NOMO-1 treated with DMSO at 0.1 percent for 48 hours (cell line): ENCODE measurements around the gene NLK.
"Not testable (repeated sequence)": the region's sequence is repeated elsewhere in the genome, so short reads cannot be mapped to it uniquely, and the experiment has no call there.

ENCODE experiments used
- DNase-seq: peaks from one replicate; lab custom pipeline; 2025; ENCODE audit not compliant: unreplicated experiment; lab: John Stamatoyannopoulos, UW

The NLK gene

GRCh38 chr17:28228109-28228840 lies 185.8 kb downstream of the NLK start:
- DNase-seq: peak; percentile 28

DNA sequence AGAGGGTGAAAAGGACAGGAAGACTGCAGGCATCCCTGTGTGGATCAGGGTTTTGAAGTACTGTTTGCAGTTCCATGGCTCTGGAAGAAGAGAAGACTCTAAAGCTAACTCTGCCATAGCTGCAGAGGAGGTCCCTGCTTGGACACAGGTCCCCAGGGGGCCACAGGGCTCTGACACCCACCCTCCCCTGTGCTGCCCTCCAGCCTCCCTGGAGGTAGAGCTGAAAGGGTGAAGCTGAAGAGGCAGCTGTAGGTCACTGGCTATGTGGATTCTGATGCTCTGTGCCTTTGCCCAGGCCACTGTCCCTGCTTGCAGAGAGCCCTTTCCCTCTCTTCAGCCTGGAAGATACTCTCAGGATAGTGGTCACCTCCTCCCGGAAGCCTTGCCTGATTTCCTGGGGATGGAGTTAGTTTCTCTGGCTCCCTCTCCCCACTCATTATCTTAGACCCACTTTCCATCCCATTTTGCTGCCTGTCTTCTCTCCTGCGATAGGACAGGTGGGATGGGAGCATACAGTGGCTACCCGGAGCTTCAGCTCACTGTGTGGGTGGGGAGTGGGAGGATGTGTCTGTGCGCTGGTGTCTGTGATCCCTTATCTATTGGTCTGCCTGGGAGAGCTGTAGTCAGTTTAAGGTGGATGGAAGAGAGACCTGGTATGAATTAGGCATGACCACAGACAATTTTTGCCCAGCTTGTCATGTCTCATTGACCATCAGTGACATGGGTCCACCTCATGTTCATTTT lies 186.7 kb downstream of the NLK start:
- no peak for DNase-seq

DNA sequence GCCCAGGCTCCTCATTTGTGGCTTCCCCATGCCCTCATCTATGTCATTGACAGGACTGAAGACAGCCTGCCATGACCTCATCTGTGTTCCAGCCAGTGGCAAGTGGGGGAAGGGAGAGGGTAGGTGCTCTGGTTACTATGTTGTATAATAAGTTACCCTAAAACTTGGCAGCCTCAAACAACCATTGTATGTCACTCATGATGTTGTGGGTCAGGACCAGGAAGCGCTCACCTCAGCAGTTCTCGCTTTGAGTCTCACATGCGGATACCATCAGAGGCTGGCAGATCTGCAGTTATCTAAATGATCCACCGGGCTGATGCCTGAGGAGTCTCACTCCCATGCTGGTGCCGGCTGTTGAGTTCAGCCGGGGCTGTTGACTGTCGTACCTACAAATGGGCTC lies 187.5 kb downstream of the NLK start:
- DNase-seq: no peak

GRCh38 chr17:28230607-28231006 lies 188.1 kb downstream of the NLK start:
- DNase-seq: not testable (repeated sequence)

GRCh38 chr17:28231624-28232023 lies 189.1 kb downstream of the NLK start:
- not testable (repeated sequence) for DNase-seq

GRCh38 chr17:28232966-28233870 lies 190.7 kb downstream of the NLK start:
- DNase-seq: not testable (repeated sequence)

DNA sequence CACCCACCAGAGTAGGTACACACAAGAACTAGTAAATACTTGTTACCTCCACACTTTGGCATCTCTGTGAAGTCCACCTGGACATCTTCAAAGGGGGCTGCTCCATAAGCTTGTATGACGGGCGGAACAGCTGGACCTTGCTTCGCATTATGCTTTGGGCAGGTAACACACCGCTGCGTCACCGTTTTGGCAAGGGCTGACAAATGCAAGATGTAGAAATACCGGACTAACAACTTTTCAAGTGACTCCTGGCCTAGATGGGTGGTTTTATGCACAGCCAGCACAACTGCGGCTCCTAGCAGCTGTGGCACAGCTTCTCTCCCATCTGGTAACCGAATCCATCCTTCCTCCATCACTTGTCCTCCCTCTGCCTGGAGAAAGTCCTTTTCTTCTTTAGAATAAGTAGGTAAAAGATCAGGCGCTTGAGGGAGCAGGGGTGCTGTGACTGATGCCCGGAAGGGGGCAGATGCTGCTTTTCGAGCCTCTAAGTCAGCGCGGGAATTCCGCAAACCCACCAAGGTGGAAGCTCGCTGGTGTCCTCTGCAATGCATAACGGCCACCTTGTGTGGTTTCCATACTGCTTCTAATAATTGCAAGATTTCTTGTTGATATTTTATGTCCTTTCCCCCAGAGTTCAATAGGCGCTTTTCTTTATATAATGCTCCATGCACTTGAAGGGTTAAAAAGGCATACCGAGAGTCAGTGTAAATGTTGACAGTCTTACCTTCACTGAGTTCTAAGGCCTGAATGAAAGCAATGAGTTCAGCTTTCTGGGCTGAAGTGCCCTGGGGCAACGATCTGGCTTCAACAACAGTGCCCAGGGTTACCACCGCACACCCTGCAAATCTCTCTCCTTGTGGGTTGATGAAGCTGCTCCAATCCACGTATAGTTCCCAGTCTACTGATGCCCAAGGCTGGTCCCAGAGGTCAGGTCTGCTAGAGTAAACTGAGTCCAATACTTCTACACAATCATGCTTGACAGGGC lies 191.7 kb downstream of the NLK start:
- not testable (repeated sequence) for DNase-seq

DNA sequence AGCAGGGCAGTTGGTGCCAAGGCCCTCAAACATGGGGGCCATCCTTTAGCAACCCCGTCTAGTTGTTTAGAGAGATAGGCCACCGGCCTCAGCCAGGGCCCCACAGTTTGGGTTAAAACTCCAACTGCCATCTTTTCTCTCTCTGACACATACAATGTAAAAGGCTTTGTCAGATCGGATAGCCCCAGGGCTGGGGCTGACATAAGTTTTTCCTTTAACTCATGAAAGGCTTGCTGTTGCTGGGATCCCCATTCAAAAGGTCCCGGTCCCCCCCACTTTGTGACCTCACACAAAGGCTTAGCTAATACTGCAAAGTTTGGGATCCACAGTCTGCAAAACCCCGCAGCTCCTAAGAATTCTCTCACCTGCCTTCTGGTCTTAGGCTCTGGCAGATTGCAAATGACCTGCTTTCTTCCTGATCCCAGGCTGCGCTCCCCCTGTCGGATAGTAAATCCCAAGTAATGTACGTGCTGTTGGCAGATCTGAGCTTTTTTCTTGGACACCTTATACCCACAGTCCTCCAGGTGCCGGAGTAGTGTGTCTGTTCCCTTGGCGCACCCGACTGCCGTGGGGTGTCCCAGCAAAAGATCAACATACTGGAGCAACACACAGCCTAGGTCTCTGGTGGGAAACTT lies 192.7 kb downstream of the NLK start:
- DNase-seq: not testable (repeated sequence)

DNA sequence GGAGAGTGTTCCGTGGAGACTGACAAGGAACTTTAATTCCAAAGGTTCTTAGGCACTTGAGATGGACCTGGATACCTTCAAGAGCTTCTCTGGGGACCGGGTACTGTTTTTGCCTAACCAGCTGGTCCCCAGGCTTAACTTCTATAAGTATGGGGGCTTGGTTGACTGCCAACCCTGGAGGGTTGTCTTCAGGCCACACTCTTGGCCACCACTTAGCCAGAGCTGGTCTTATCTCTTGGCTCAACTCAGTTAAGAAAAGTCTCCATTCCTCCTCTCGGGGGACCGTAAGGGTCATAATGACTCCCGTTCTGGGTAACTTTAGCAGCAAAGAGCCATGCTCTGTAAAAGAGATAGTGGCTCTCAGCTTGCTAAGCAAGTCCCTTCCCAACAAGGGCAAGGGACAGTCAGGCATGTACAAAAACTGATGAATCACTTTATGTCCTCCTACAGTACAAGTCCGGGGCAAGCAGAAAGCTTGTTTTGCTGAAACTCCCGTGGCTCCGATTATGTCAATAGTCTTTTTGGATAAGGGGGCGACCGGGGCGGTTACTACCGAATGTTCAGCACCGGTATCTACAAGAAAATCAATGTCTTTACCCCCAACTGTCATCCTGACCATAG lies 193.7 kb downstream of the NLK start:
- DNase-seq: not testable (repeated sequence)

DNA sequence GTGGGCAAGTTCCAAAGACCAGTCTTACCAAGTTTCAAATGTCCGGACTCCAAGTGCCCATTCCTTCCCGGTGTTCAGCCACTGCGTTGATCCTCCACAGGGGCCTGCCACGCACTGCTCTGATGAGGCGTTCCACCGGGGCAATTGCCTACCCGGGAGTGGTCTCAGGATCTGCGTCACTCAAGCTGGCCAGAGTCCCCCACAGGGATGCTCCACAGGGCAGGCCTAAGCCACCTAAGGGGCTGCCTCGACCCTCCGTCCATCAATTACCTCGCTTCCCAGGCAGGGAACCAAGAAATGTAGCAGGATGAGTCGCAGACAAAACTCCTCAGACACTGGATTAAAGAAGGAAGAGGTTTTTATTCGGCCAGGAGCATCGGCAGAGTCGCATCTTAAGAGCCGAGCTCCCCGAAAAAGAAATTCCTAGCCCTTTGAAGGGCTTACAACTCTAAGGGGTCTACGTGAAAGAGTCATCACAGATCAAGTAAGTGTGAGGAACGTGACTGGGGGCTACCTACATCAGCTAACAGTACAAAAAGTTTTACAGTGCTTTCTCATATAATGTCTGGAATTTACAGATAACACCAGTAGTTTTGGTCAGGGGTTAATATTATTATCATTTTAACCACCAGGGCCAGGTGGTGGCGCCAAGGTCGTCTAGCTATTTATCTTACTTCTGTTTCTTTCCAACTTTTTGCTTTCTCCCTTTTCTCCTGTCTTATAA lies 196.2 kb downstream of the NLK start:
- not testable (repeated sequence) for DNase-seq

- DNase-seq: no peak
Measured at GRCh38 chr17:28239271-28239624, 196.8 kb downstream of the NLK start.

DNA sequence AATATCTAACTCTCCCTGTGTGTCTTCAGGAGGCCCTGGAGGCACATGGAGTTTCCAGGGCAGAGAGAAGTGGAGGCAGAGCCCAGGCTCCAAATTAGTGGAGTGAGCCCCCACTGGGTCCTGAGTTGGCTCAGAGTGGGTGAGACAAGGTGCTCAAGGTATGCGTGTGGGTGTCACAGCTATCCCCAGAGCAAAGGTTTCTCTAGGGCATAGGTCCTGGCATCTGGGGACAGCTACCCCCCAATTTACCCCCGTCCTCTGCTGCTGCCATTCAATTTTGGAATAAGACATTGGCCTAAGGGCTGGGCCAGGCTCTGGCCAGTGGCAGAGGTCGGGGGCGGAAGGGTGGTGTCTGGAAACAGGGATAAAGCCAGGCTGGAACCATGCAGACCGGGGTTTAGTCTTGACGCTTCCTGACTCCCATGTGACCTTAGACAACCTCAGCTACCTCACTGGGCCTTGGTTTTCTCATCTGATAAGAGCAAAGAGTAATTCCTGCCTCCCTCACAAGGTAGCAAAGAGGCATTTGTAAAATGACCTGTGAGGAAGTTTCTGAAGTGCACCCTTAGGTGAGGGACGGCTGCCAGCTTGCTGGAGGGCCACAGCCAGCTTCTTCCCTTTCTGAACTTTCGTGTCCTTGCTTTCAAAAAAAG lies 198.3 kb downstream of the NLK start:
- no peak for DNase-seq

- no peak for DNase-seq
Measured at GRCh38 chr17:28242791-28243190, 200.3 kb downstream of the NLK start.

DNA sequence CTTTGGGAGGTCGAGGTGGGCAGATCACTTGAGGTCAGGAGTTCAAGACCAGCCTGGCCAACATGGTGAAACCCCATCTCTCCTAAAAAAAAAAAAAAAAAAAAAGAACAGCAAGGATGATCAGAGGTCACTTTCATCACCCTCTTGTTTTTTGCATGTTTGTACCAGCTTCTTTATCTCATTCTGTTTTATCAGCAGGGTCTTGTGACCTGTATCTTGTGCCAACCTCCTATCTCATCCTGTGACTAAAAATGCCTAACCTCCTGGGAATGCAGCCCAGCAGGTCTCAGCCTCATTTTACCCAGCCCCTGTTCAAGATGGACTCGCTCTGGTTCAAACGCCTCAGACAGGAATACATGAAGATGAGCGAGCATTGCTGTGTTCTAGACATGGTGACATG lies 200.8 kb downstream of the NLK start:
- DNase-seq: not testable (repeated sequence)

- no peak for DNase-seq
Measured at GRCh38 chr17:28244446-28244845, 202.0 kb downstream of the NLK start.
